Spinal cord (tissue), 10 donors: ENCODE results near the gene NOX4. TPM values are rescaled to one million over a fixed set of nuclear protein-coding genes. Genes with fewer than 3 reads are reported as not detected.
"Not testable (repeated sequence)": the region's sequence is repeated elsewhere in the genome, so short reads cannot be mapped to it uniquely, and the experiment has no call there.

Experiments
- DNase-seq, 6 donors: peaks; one replicate each; pipeline versions ENCODE4 v3.0.0 to v3.0.0-alpha.2; 2013 to 2015; ENCODE audit warnings: low spot score in 6 of 6, low read depth in 4 of 6
- H3K27ac ChIP-seq: one replicate; pipeline ENCODE4 v1.5.1; 2013; ENCODE audit warnings: low read depth, low read length, control low read depth
- H3K27me3 ChIP-seq: one replicate; pipeline ENCODE4 v1.6.1; 2013; ENCODE audit warnings: low read length; ENCODE audit not compliant: control insufficient read depth, insufficient read depth
- H3K36me3 ChIP-seq: one replicate; pipeline ENCODE4 v1.6.1; 2013; ENCODE audit warnings: low read length; ENCODE audit not compliant: control insufficient read depth, insufficient read depth
- H3K4me1 ChIP-seq: one replicate; pipeline ENCODE4 v1.6.1; 2013; ENCODE audit warnings: low read length; ENCODE audit not compliant: control insufficient read depth, insufficient read depth
- H3K4me3 ChIP-seq: one replicate; pipeline ENCODE4 v1.5.1; 2013; ENCODE audit warnings: low read depth, low read length, control low read depth
- H3K9me3 ChIP-seq: one replicate; pipeline ENCODE4 v1.6.1; 2013; ENCODE audit warnings: low read length; ENCODE audit not compliant: control insufficient read depth, insufficient read depth
- WGBS: methylation state at CpG from one replicate; pipeline ENCODE4 v1.1.5; 2013; ENCODE audit warnings: missing lambda C conversion rate; ENCODE audit not compliant: insufficient coverage; 5-methylcytosine and 5-hydroxymethylcytosine counted together
- polyA plus RNA-seq, 2 donors: library from polyadenylated mRNA; unstranded; fragments of 120-200 nt; gene quantifications; one replicate each; pipeline ENCODE4 v1.2.1, GENCODE V29; 2013; ENCODE audit not compliant: insufficient read length in 2 of 2
- total RNA-seq, 2 donors: library from RNA; depleted of rRNA in 1 of 2; stranded (reverse); fragments of 120-200 nt in 1 of 2; fragments of >200 nt in 1 of 2; gene quantifications; one replicate each; pipeline versions ENCODE4 v1.2.3 to v1.2.4, GENCODE V29; 2013 to 2014
- donor health status: healthy.

The NOX4 gene
- total and polyA plus RNA-seq, 4 donors = 1.7 to 4.7 (median 2.8) TPM

GRCh38 chr11:89303029-89303428 lies 188.1 kb downstream of the NOX4 start:
- not testable (repeated sequence) for H3K9me3 ChIP-seq, H3K36me3 ChIP-seq, H3K27me3 ChIP-seq, H3K4me1 ChIP-seq, H3K4me3 ChIP-seq, DNase-seq, H3K27ac ChIP-seq
- no CpG with 5 or more reads among the region's 1 CpG for WGBS

- H3K27ac ChIP-seq, DNase-seq, H3K27me3 ChIP-seq, H3K4me3 ChIP-seq, H3K36me3 ChIP-seq, H3K9me3 ChIP-seq, H3K4me1 ChIP-seq: not testable (repeated sequence)
- WGBS = no CpG with 5 or more reads among the region's 7 CpGs
Measured at GRCh38 chr11:89295023-89295422, 196.2 kb downstream of the NOX4 start.

- Histone ChIP-seq H3K4me1 (peaks cover 4% of the 10 kb centered on the region), H3K27ac (no peak overlapping the region), H3K9me3 (no peaks in the 10 kb centered on the region), H3K27me3 (no peaks in the 10 kb centered on the region), H3K4me3 (peak overlapping the region; percentile 22), H3K36me3 (no peaks in the 10 kb centered on the region)
- WGBS = 15% methylated on average over 12 of the region's 18 CpGs
- peak in 1 of 6 donors; percentile 16 for DNase-seq
Measured at GRCh38 chr11:89293965-89294679, 197.1 kb downstream of the NOX4 start.

- 83% methylated on average over 1 of the region's 3 CpGs for WGBS
- H3K9me3 ChIP-seq, DNase-seq, H3K27me3 ChIP-seq, H3K36me3 ChIP-seq, H3K27ac ChIP-seq, H3K4me3 ChIP-seq, H3K4me1 ChIP-seq: not testable (repeated sequence)
Measured at GRCh38 chr11:89288004-89288403, 203.2 kb downstream of the NOX4 start.

- not testable (repeated sequence) for DNase-seq, H3K9me3 ChIP-seq, H3K27ac ChIP-seq, H3K4me1 ChIP-seq, H3K27me3 ChIP-seq, H3K36me3 ChIP-seq, H3K4me3 ChIP-seq
- no CpG with 5 or more reads among the region's 1 CpG for WGBS
Measured at GRCh38 chr11:89286601-89287000, 204.6 kb downstream of the NOX4 start.

GRCh38 chr11:89281032-89281677 lies 210.0 kb downstream of the NOX4 start:
- not testable (repeated sequence) for H3K4me1 ChIP-seq
- WGBS = 83% methylated on average over 1 of the region's 3 CpGs

GRCh38 chr11:89279176-89279575 lies 212.0 kb downstream of the NOX4 start:
- DNase-seq = no peak
- no CpG with 5 or more reads among the region's 1 CpG for WGBS
- no peaks in the 10 kb centered on the region for H3K27me3 ChIP-seq

More at GRCh38 chr11:89281032-89281677, 210.0 kb downstream of the NOX4 start:
- H3K4me3 ChIP-seq, H3K9me3 ChIP-seq, H3K36me3 ChIP-seq, DNase-seq, H3K27me3 ChIP-seq, H3K27ac ChIP-seq: not testable (repeated sequence)

GRCh38 chr11:89275966-89276365 lies 215.2 kb downstream of the NOX4 start:
- H3K9me3 ChIP-seq = no peaks in the 10 kb centered on the region
- no peak overlapping the region for H3K4me3 ChIP-seq
- no peaks in the 10 kb centered on the region for H3K36me3 ChIP-seq
- WGBS = no CpG with 5 or more reads among the region's 1 CpG
- DNase-seq = peak in 2 of 6 donors; percentile 15
- no peaks in the 10 kb centered on the region for H3K27me3 ChIP-seq
- H3K4me1 ChIP-seq = no peaks in the 10 kb centered on the region
- no peak overlapping the region for H3K27ac ChIP-seq

More at GRCh38 chr11:89279176-89279575, 212.0 kb downstream of the NOX4 start:
- no peak overlapping the region for H3K27ac ChIP-seq
- H3K9me3 ChIP-seq = no peaks in the 10 kb centered on the region
- H3K36me3 ChIP-seq = no peaks in the 10 kb centered on the region
- H3K4me3 ChIP-seq = no peak overlapping the region
- H3K4me1 ChIP-seq = no peaks in the 10 kb centered on the region
